ENCODE results near the gene TATDN2. TPM values are rescaled to one million over a fixed set of nuclear protein-coding genes. Genes with fewer than 3 reads are reported as not detected.

The TATDN2 gene
- total and polyA plus RNA-seq, 9 of the 15 experiments (the other 6 are each of a cell fraction or from before 2014, with no cell fraction given), result 5.2 to 44.7 (median 25.8) TPM

GRCh38 chr3:10248184-10248983 lies at the start of gene TATDN2 (continued):
- TF ChIP-seq ARID3B (CRISPR knock-in tag; IDR thresholded peaks at IDR 0.05; ENCODE audit: borderline replicate concordance) (no peak), ZNF655 (CRISPR knock-in tag; IDR thresholded peaks at IDR 0.05) (no peak), NCOA1 (IDR thresholded peaks at IDR 0.05; ENCODE audit: low read depth) (no peak), MTA3 (IDR thresholded peaks at IDR 0.05; ENCODE audit: borderline replicate concordance) (peak; percentile 79), WHSC1 (IDR thresholded peaks at IDR 0.05; ENCODE audit: low read length) (no peak), CEBPB (tag; IDR thresholded peaks at IDR 0.05) (no peak), ZBTB26 (CRISPR knock-in tag; IDR thresholded peaks at IDR 0.05) (no peak), NR3C1 (CRISPR knock-in tag; IDR thresholded peaks at IDR 0.05) (no peak), ZNF778 (CRISPR knock-in tag; IDR thresholded peaks at IDR 0.05) (no peak), NEUROD1 (IDR thresholded peaks at IDR 0.05; ENCODE audit: borderline replicate concordance, low read depth, low read length, partially characterized antibody) (peak; percentile 63), RUNX1 (IDR thresholded peaks at IDR 0.05; ENCODE audit: low read depth) (no peak), HNRNPH1 (optimal IDR thresholded peaks at IDR 0.05; ENCODE audit: low read depth, low read length) (no peak), TCF15 (CRISPR knock-in tag; IDR thresholded peaks at IDR 0.05) (no peak), GABPB2 (CRISPR knock-in tag; conservative IDR thresholded peaks at IDR 0.05) (no peak), BACH1 (tag; IDR thresholded peaks at IDR 0.05) (no peak), YBX1 (IDR thresholded peaks at IDR 0.05) (no peak), TRIM24 (IDR thresholded peaks at IDR 0.05) (peak in 1 of 2 experiments; percentile 65; a peak in 3 of 4 replicates), HLTF (IDR thresholded peaks at IDR 0.05) (no peak), CBX3 (IDR thresholded peaks at IDR 0.05; ENCODE audit: borderline replicate concordance in 1 of 2, low read length in 2 of 2) (peak in 1 of 2 experiments; percentile 99; a peak in 2 of 3 replicates), ELK1 (CRISPR knock-in tag; IDR thresholded peaks at IDR 0.05) (no peak), ZNF551 (CRISPR knock-in tag; IDR thresholded peaks at IDR 0.05) (no peak), BRCA1 (IDR thresholded peaks at IDR 0.05) (no peak), BRCA1 (CRISPR knock-in tag; IDR thresholded peaks at IDR 0.05) (no peak), THRA (IDR thresholded peaks at IDR 0.05) (no peak)

Measured in K562 (cell line).